ENCODE data around the gene FBXL22.

The FBXL22 gene

GRCh38 chr15:63626955-63627354, 29.8 kb downstream of the FBXL22 start:
- H3K4me3 ChIP-seq (ENCODE audit: low read depth, low read length) = no peak overlapping the region
- DNase-seq (ENCODE audit: low read depth) = peak; percentile 49
- TF ChIP-seq CTCF (IDR thresholded peaks at IDR 0.05; ENCODE audit: low read depth, low read length, missing control alignments) = no peak

GRCh38 chr15:63628123-63628822, 31.1 kb downstream of the FBXL22 start:
- no peak for DNase-seq (ENCODE audit: low read depth)
- TF ChIP-seq CTCF (IDR thresholded peaks at IDR 0.05; ENCODE audit: low read depth, low read length, missing control alignments) = no peak
- no peak overlapping the region for H3K4me3 ChIP-seq (ENCODE audit: low read depth, low read length)

- no peak overlapping the region for H3K4me3 ChIP-seq (ENCODE audit: low read depth, low read length)
- DNase-seq (ENCODE audit: low read depth) = no peak
- no peak for TF ChIP-seq CTCF (IDR thresholded peaks at IDR 0.05; ENCODE audit: low read depth, low read length, missing control alignments)
Observed at GRCh38 chr15:63630036-63630751, 33.0 kb downstream of the FBXL22 start.

- H3K4me3 ChIP-seq (ENCODE audit: low read depth, low read length) = no peak overlapping the region
- no peak for DNase-seq (ENCODE audit: low read depth)
- no peak for TF ChIP-seq CTCF (IDR thresholded peaks at IDR 0.05; ENCODE audit: low read depth, low read length, missing control alignments)
Observed at GRCh38 chr15:63633312-63633711, 36.1 kb downstream of the FBXL22 start.

- no peak overlapping the region for H3K4me3 ChIP-seq (ENCODE audit: low read depth, low read length)
- no peak for DNase-seq (ENCODE audit: low read depth)
- TF ChIP-seq CTCF (IDR thresholded peaks at IDR 0.05; ENCODE audit: low read depth, low read length, missing control alignments) = no peak
Observed at GRCh38 chr15:63634154-63634553, 37.0 kb downstream of the FBXL22 start.

GRCh38 chr15:63636518-63637061, 39.4 kb downstream of the FBXL22 start:
- DNase-seq (ENCODE audit: low read depth) = no peak
- no peak for TF ChIP-seq CTCF (IDR thresholded peaks at IDR 0.05; ENCODE audit: low read depth, low read length, missing control alignments)

More at GRCh38 chr15:63636518-63637061, 39.4 kb downstream of the FBXL22 start:
- H3K4me3 ChIP-seq (ENCODE audit: low read depth, low read length) = no peak overlapping the region
